HTR-8/SVneo (cell line): Measurements from ENCODE around the gene GCLC.
A peak's percentile ranks its signal among the peaks of the same experiment; 100 is the strongest.
"Not testable (repeated sequence)": the region's sequence is repeated elsewhere in the genome, so short reads cannot be mapped to it uniquely, and the experiment has no call there.

Experiments
- DNase-seq: peaks from one replicate; pipeline ENCODE4 v3.0.0; 2011; ENCODE audit warnings: low spot score, mixed read lengths; ENCODE audit not compliant: insufficient read length
- FAIRE-seq: peaks from 2 replicates; lab custom pipeline; 2011; peaks lifted over from hg19 to GRCh38; lab: Jason Lieb, UNC

GCLC gene

DNA sequence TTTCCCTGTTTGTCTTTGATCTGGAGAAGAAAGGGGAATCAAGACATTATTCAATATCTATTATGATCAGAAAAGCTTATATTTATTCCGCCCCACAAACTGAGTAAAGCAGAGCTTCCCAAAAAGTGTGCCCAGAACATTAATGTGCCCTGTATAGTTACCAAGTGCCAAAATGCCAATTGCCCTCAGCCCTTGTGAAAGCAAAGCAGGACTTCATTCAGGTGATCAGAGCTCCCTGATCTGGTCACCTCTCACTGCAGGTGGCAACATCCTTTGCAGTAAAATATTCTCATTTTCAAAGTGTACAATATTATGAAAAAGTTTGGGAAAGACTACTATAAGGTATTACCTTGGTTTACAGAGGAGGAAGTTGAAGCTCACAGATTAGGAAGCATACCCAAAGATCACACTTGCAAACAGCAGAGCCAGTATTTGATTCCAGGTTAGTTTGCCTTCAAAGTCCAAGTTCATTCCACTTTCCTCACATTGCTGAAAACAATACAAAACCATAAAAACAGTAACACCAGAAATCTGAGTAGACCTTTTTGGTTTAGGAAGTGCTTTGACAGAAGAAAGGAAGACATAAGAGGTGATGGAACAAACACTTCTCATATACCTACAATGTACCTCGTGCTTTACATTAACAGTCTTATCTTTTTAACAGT lies 19.6 kb upstream of the GCLC start:
- no peak for FAIRE-seq
- DNase-seq, result no peak

DNA sequence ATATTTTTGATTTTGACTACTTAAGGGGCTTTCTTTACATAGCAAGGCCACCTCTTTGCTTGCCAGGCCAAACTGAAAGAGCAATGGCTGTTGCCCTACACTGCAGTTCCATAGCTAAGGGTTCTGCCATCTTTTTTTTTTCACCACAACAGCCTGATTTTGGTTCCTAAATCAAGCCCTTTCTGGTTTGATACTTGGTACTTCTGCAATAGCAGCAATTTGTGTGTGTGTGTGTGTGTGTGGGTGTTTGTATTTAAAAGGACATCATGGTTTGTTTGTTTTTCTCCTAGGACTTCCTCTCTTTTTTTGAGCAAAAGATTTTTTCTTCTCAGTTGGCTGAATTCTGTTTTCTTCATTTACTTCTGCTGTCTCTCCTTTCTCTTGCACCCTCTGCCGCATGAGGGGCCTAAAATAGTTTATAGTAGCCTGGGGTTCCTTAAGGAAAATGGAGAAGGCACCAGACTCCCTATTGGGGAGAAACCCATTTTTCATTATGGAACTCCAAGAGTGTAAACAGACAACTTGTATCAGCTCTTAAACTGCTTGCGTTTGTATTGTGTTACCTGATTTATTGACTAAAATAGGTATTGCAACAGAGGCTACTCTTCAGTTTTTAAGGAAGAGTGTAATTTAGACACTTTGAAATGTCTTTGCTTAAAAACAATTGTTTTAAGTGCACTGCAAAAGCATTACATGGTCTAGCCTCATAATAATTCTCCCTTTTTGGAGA lies 12.2 kb upstream of the GCLC start:
- FAIRE-seq, result no peak
- DNase-seq, result no peak

DNA sequence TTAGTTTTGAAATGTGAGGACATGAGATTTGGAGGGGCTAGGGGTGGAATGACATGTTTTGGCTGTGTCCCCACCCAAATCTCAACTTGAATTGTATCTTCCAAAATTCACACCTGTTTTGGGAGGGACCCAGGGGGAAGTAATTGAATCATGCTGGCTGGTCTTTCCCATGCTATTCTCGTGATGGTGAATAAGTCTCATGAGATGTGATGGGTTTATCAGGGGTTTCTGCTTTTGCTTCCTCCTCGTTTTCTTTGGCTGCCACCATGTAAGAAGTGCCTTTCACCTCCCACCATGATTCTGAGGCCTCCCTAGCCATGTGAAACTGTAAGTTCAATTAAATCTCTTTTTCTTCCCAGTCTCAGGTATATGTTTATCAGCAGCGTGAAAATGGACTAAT lies 8.7 kb upstream of the GCLC start:
- not testable (repeated sequence) for DNase-seq, FAIRE-seq

DNA sequence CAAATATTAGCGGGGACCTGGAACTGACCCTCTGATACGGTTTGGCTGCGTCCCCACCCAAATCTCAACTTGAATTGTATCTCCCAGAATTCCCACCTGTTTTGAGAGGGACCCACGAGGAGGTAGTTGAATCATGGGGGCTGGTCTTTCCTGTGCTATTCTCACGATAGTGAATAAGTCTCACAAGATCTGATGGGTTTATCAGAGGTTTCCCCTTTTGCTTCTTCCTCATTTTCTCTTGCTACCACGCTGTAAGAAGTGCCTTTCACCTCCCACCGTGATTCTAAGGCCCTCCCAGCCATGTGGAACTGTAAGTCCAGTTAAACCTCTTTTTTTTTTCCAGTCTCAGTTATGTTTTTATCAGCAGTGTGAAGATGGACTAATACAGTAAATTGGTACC lies 6.8 kb upstream of the GCLC start:
- DNase-seq, FAIRE-seq: not testable (repeated sequence)

DNA sequence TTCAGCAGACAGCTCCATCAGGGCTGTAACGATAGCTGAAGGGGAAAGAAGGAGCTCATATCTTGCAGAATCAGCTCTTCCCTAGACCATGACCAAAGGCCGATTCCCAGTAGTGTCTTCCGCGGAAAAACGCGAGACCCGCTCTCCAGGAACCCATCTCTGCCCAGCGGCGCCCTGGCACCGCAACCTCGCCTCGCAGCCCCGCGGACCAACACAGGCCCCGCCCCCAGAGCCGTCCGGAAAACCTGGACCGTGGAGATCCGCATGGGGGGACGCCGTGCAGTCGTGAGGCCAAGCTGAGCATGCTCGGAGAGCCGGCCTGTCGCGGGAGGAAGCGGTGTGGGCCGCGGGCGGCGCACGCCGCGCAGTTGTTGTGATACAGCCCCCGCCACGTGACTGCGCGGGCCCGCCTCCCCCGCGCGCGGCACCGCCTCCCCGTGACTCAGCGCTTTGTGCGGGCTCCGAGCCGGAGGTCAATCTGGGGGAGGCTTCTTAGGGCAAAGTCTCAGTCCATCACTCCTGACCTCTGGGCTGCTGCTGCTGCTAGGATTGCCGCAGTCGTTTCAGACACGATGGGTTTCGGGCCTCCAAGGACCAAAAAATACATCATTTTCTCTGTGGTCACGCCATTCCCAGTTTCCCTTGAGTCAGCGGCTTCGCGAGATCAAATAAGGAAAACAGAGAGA lies 3.1 kb upstream of the GCLC start:
- peak; percentile 96 for DNase-seq
- FAIRE-seq, result peak; percentile 79

DNA sequence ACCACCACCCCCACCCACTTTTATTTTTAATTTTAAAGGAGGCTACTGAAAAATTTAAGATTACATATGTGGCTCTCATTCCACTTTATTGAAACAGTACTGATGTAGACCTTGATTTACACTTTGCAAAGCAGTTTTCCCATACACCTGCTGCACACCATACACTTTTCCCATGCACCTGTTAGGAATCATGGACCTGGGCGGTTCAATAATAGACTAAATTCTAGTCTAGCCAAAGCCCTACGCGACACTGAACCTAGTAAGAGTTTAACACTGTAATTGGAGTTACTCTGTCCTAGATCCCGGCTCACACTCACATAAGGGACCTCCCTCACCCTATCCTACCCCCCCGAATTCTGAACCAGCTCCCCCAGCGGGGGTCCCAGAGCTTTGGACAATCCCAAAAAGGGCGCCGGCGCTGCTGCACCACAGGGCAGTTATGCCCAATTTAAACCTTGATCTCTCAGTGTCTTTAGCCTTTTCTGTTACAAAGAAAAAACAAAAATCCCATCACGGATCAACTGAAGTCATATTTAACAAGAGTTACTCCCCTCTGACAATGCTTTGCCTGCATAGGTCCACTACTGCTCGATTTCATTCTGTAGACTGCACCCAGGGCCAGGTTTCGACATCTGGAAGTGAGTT lies 2.4 kb upstream of the GCLC start:
- DNase-seq (no peak), FAIRE-seq (no peak)

DNA sequence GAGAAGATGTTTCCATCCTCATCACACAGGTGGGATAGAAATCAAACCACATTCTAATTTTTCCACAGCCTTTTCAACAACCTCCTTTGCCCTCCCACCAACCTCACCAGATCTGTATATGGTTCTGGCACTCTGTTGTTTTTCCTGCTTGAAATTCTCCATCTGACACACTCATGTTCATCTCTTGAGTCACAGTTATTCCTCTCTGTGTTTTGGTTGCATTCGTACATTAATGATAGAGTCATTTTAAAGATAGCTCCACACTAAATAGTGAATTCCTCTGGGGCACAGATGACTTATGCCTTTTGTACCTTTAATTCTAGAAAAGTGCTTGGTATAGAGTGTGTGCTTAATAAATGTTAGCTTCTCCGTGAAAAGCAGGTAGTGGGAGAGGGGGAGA lies 1.4 kb upstream of the GCLC start:
- no peak for FAIRE-seq

DNA sequence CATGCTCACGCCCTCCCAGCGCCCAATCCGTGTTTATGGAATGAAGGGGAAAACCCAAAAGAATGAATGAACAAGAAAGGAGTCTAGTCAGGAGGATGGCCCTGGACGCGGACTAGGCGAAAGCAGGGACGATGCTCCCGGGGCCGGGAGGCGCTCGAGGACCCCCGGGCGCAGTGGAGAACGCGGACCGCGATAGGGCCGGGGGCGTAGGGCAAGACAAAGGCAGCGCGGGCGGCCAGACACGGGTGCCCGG lies 758 bp downstream of the GCLC start:
- DNase-seq (no peak), FAIRE-seq (no peak)

More for the DNA sequence above, 1.4 kb upstream of the GCLC start:
- DNase-seq, result no peak

DNA sequence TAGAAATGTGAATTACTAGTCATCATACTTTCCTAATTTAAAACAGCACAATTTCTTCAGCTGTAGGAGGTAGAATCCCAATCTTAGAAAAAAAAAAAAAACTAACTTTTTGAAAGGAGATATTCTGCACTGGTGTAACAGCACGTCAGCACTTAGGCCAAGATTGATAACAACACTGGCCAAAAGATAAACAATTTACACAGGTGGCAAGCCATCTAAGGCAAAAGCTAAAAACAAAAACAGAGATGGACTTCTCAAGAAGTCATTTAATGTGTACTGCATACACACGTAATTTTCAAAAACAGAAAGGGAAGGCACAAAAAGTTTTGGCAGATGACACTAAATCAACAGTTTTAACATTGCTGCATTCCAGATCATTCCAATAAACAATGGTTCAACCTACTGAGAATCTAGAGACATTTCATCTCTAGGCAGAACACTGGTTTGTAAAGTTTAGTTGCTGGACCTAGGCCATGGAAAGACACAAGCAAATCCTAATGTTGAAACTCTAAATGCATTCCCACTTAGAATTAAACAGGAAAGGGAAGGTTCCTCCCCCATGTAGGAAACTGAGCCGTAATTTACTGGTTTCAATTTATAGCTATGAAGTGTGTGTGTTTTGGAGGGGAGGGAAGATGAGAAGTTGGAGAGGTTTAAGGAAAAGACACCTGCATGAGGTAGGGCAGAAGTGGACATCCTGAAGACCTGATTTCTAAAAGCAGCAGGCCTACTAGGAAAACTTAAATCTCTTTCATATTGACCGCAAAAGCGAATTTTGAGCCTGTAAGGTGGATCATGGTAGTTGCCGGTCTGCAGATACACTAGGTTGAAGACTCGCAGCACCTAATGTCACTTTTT lies 1.3 kb downstream of the GCLC start:
- FAIRE-seq (no peak), DNase-seq (no peak)

DNA sequence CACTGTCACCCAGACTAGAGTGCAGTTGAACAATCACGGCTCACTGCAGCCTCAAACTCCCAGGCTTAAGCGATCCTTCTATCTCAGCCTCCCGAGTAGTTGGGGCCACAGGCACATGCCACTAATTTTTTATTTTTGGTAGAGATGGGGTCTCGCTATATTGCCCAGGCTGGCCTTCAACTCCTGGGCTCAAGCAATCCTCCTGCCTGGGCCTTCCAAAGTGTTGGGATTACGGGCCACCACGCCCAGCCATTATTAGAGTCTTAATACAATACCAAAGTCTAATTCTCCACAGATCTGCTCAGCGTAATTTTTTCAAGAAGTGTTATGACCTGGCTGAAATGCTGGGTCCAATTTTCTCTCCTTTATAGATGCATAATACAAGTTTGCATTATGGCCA lies 3.0 kb downstream of the GCLC start:
- no peak for DNase-seq
- FAIRE-seq, result no peak

DNA sequence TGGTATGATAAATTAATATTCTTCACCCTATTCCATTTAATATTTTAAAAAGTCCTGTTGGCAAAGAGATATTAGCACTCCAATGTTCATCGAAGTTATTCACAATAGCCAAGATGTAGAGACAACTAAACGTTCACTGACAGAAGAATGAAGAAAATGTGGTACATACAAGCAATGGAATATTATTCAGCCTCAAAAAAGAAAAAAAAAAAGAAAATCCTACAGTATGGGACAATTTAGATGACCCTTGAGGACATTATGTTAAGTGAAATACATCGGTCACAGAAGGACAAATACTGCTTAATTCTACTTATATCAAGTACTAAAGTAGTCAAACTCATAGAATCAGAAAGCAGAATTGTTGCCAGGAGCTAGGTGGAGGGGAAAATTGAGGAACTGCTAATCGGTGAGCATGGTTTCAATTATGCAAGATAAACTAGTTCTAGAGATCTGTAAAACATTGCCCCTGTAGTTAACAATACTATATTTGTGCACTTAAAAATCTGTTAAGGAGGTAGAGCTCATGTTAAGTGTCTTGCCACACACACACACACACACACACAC lies 4.7 kb downstream of the GCLC start:
- no peak for FAIRE-seq
- no peak for DNase-seq

DNA sequence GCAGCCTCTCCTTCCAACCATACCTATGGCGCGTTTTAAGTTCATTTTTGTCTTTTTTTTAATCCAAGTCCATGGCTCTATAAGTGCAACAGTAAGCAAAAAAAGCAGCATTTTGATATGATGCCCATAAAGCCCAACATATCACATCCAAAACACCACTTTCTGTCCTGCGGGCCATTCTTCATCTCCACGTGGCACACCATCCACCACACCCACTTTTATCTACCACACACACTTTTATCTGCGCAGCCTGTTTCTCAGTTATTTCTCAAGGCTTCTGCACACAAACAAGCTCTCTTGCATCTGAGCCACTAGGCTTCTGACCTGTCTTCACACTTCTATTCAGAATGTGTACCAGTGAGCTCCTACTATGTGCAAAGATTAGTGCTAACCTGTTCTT lies 5.3 kb downstream of the GCLC start:
- DNase-seq (no peak), FAIRE-seq (no peak)

DNA sequence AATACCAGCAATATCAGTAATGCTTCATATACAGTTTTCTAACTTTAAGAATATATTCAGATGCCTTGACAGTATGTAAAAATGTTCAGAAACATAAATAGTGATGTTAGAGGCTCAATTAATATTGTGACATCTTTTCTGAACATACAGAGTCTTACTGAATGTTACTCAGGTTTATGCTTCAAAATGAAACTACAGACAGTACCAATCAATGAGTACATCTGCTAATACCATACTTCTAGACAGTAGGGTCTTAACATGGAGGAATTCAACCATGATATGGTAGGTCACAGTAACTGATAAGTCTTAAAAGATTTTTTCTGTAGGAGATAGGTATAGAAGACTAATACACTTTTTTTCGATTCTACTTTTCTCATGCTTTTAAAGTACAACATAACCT lies 8.3 kb downstream of the GCLC start:
- no peak for FAIRE-seq
- DNase-seq, result no peak

DNA sequence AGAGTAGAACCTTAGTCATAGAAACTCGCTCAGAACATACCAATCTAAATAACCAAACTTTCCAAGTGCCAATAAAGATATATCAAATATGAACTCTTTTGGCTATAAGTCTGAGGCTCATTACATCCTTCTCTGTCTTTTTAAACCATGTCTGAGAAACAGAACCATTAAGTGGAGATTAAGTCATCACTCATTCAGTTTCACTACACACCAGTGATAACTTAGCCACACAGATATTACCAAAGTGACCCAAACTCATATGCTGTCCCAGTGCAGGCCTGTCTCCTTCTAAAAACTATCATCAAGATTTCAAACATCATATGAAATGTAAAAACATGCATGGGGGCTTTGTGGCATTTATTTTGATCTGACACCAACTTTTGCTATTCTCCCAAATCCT lies 12.0 kb downstream of the GCLC start:
- no peak for DNase-seq
- FAIRE-seq, result no peak

DNA sequence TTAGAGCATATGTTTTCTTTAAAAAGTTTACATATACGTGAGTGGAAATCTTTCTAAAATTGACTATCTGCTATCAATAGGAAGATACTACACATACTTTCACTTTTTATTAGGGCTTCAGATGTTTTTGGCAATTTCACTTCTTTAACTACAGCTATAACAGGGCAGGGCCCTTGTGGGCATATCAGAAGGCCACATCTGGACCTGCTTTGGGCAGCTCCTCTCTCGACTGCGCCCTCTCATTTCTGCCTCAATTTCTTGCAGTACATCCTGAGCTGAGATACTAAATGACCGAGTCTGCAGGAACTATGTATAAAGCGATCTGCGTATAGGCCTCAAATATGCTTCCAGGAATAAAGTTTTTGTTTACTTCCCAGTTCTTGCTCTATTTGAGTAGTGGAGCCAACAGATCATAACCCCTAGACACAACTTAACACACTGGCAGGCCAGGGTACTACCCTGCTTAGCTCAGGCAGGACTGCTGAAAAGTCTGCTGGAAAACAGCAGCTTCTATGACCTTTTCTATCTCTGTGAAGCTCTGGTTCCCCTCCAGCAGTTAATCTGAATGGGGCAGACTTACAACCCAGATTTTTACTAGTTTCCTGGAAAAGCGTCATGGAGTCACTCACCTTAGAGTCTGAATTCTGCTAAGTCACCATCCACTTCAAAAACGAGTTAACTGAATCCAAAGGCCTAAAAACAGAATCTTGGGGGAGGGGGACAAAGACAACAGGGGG lies 12.7 kb downstream of the GCLC start:
- DNase-seq (no peak), FAIRE-seq (no peak)

DNA sequence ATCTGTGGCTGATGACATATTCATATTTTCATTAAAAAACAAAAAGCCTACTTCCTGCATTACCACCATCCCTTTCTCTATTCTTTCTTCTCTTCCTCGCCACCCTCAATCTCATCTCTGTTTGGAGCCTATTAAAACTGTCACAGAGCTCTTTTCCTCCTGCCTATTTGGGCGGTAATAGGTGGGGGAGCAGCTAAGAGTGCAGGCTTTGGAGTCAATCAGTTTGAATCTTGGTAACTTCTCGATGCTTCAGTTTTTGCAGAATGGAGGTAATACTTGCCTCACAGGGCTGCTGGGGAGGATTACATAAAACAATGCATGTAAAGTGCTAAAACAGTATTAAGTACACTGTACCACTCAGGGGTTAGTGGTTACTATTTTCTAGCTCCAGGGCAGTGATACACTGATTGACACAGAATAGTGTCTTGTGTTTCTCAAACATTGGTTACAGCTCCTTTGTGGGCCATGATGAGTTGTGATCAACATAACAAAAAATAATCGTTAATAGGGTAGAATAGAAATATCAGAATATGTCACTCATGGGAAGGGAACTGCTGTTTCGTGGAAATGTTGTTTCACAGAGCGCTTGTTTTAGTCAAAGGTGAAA lies 14.0 kb downstream of the GCLC start:
- DNase-seq, result no peak
- no peak for FAIRE-seq

DNA sequence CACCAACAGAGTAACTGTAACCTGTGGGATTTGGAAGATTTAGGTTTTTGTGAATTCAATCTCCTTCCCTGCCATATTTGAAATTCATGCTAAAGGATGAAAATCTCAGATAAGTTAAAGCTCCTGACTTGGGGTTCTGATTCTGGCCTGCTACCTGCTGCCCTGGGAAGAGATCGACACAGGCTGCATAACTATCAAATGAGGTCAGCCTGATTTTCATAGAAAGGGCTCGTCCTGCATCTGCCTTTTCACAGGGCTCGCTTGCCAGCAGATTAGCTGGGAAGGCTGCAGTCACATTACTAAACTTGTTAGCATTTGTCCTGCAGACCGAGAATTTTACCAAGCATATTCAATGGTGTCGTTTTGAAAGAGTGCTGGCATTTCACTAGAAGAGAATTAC lies 14.6 kb downstream of the GCLC start:
- DNase-seq (peak; percentile 28), FAIRE-seq (peak; percentile 60)

DNA sequence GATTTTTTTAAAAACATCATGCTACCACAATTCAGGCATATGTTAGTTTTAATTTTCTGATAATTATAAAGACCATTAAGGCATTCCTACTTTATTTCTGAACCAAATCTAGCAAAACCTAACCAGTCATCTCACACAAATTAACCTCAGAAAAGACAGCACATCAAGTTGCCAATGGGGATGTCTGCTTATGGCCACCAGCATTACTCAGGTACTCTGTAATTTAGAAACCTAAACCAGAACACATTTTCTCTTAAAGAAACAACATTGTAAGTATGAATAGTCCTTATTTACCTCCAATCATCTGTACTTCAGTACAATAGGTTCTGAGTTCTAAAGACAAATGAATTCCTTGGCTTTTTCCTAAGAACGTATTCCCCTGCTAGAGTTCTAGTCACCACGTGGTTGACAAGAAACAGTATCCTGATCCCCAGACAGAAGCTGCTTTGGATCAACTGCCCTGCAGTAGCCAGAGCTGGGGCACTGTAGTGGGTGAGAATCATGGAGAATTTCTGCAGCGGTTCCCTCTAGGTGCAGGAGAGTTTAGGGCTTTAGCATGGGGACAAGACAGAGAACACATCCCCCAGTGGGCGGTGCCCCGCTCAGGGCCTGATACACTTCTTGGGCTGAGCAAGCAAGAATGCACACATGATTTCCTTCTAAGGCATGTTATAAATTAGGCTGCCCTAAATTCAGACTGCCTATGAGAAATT lies 15.4 kb downstream of the GCLC start:
- DNase-seq (no peak), FAIRE-seq (no peak)
